ENCODE measurements around the gene GALR3. TPM values are rescaled to one million over a fixed set of nuclear protein-coding genes. Genes with fewer than 3 reads are reported as not detected.

The GALR3 gene
- total RNA-seq, 3 donors from 2014 or later, result 0.44 TPM; not detected in 2

DNA sequence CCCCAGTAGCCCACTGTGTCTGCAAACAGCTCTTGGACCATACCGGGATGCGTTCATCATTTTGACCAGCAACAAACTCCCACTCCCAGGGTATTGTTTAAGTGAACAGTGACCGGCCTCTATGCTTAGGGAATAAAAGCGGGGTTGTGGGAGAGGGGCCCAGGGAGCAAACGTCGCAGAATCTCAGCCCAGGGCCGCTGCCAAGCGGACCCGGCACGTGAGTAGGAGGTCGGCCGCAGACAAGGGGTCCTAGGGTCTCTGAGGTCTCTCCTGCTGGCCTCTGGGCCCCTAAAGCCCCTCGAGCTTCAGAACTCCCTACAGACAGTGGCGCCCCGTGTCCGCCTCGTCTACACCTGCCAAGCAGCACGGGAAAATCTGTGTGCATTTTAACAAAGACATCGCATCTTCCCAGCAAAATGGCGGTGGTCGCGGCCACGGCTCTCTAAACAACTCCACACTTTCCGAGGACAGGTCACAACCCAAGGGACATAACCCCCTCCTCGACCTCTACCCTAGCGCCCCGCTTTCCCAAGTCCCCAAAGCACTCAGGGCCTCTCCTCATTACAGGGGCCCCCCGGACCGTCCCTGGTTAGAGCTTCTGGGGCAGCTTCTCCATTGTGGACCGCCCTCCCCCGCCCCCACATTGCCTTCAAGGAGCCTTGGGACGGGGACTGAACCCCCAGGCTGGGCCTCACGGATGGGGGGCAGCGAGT, 19.4 kb upstream of the GALR3 start:
- peak overlapping the region; percentile 94 to 98 for H3K27ac ChIP-seq
- intact Hi-C loops (cut with DNase I; ENCODE audit: low total_unique reads), result no loop called here
- H3K27me3 ChIP-seq, result no peaks in the 10 kb centered on the region
- peaks cover 4 to 12% of the 10 kb centered on the region in 2 donors for H3K4me1 ChIP-seq
- no peak for DNase-seq (ENCODE audit: low spot score in 2 of 2)
- H3K4me3 ChIP-seq, result peak overlapping the region; percentile 58 to 78 (median 69)
- no peaks in the 10 kb centered on the region for H3K9me3 ChIP-seq
- TF ChIP-seq POLR2A (IDR thresholded peaks at IDR 0.05) (no peak), CTCF (IDR thresholded peaks at IDR 0.05) (no peak), POLR2AphosphoS5 (IDR thresholded peaks at IDR 0.05) (no peak)
- H3K36me3 ChIP-seq, result no peaks in the 10 kb centered on the region

GRCh38 chr22:37804352-37804880, 18.8 kb upstream of the GALR3 start:
- Histone ChIP-seq H3K27ac (peak overlapping the region; percentile 94 to 98), H3K4me1 (peaks cover 4 to 12% of the 10 kb centered on the region in 2 donors)

GRCh38 chr22:37804881-37805809, 18.0 kb upstream of the GALR3 start:
- peak overlapping the region; percentile 58 to 78 (median 69) for H3K4me3 ChIP-seq
- no peaks in the 10 kb centered on the region for H3K36me3 ChIP-seq
- no peaks in the 10 kb centered on the region for H3K9me3 ChIP-seq
- peaks cover 4 to 12% of the 10 kb centered on the region in 2 donors for H3K4me1 ChIP-seq
- H3K27ac ChIP-seq, result peak overlapping the region; percentile 94 to 98
- peak; percentile 90 to 94 for DNase-seq (ENCODE audit: low spot score in 2 of 2)
- intact Hi-C loops (cut with DNase I; ENCODE audit: low total_unique reads), result no loop called here
- H3K27me3 ChIP-seq, result no peaks in the 10 kb centered on the region
- no peak for TF ChIP-seq CTCF (IDR thresholded peaks at IDR 0.05)
- peak; percentile 83 to 93 (median 92) for TF ChIP-seq POLR2AphosphoS5 (IDR thresholded peaks at IDR 0.05)
- peak; percentile 89 for TF ChIP-seq POLR2A (IDR thresholded peaks at IDR 0.05)

More at GRCh38 chr22:37804352-37804880, 18.8 kb upstream of the GALR3 start:
- Histone ChIP-seq H3K27me3 (no peaks in the 10 kb centered on the region), H3K36me3 (no peaks in the 10 kb centered on the region), H3K4me3 (peak overlapping the region; percentile 58 to 78 (median 69)), H3K9me3 (no peaks in the 10 kb centered on the region)
- no peak for DNase-seq (ENCODE audit: low spot score in 2 of 2)
- no peak for TF ChIP-seq POLR2AphosphoS5 (IDR thresholded peaks at IDR 0.05)
- no peak for TF ChIP-seq CTCF (IDR thresholded peaks at IDR 0.05)
- TF ChIP-seq POLR2A (IDR thresholded peaks at IDR 0.05), result no peak
- intact Hi-C loops (cut with DNase I; ENCODE audit: low total_unique reads), result no loop called here

DNA sequence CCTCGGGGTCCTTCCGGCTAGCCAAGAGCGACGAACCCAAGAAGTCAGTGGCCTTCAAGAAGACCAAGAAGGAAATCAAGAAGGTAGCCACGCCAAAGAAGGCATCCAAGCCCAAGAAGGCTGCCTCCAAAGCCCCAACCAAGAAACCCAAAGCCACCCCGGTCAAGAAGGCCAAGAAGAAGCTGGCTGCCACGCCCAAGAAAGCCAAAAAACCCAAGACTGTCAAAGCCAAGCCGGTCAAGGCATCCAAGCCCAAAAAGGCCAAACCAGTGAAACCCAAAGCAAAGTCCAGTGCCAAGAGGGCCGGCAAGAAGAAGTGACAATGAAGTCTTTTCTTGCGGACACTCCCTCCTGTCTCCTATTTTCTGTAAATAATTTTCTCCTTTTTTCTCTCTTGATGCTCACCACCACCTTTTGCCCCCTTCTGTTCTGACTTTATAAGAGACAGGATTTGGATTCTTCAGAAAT, 17.3 kb upstream of the GALR3 start:
- H3K4me1 ChIP-seq, result peaks cover 4 to 12% of the 10 kb centered on the region in 2 donors
- TF ChIP-seq CTCF (IDR thresholded peaks at IDR 0.05) (no peak), POLR2AphosphoS5 (IDR thresholded peaks at IDR 0.05) (no peak), POLR2A (IDR thresholded peaks at IDR 0.05) (no peak)
- no peak for DNase-seq (ENCODE audit: low spot score in 2 of 2)
- intact Hi-C loops (cut with DNase I; ENCODE audit: low total_unique reads), result no loop called here
- H3K27me3 ChIP-seq, result no peaks in the 10 kb centered on the region
- no peaks in the 10 kb centered on the region for H3K36me3 ChIP-seq
- H3K4me3 ChIP-seq, result peak overlapping the region; percentile 58 to 78 (median 69)
- peak overlapping the region; percentile 94 to 98 for H3K27ac ChIP-seq
- no peaks in the 10 kb centered on the region for H3K9me3 ChIP-seq
